ENCODE measurements around the gene METRN.

- TF ChIP-seq POLR2A (IDR thresholded peaks at IDR 0.05): no peak
- TF ChIP-seq CTCF (IDR thresholded peaks at IDR 0.05): no peak
These were observed 35.8 kb upstream of the METRN start for GRCh38 chr16:678858-679813.

Measured in Peyer's patch (tissue), 4 donors.